AG04450 (cell line): ENCODE data around the gene KCNIP4. TPM values are rescaled to one million over a fixed set of nuclear protein-coding genes. Genes with fewer than 3 reads are reported as not detected.
A peak's percentile ranks its signal among the peaks of the same experiment; 100 is the strongest.

Experiments
- CTCF ChIA-PET: fragments of 300-600, 350-600 bp; formaldehyde crosslinking; extraction: SDS; loops from one replicate; lab custom pipeline; 2022; ENCODE audit warnings: antibody characterized with exemption, inconsistent platforms; lab: Charles Lee
- POLR2A ChIA-PET: fragments of 350-600 bp; formaldehyde crosslinking; extraction: SDS; loops from one replicate; lab custom pipeline; 2021; ENCODE audit warnings: antibody characterized with exemption, inconsistent platforms; lab: Yijun Ruan, JAX
- DNase-seq: peaks from one replicate; pipeline ENCODE4 v3.0.0-alpha.2; 2011; ENCODE audit warnings: low read depth, low spot score
- H3K27ac ChIP-seq: one replicate; pipeline ENCODE4 v1.5.1; 2012; ENCODE audit warnings: low read depth, low read length, control low read depth
- H3K27me3 ChIP-seq: one replicate; pipeline ENCODE4 v1.6.0; 2012; ENCODE audit warnings: low read length; ENCODE audit not compliant: control insufficient read depth, insufficient read depth
- H3K4me3 ChIP-seq: 2 replicates; pipeline ENCODE4 v1.5.1; 2011; ENCODE audit warnings: mild to moderate bottlenecking, low read depth, low read length, control low read depth
- H3K9me3 ChIP-seq: 2 replicates; pipeline ENCODE4 v1.5.1; 2012; ENCODE audit warnings: low read length; ENCODE audit not compliant: control insufficient read depth, insufficient read depth
- polyA plus RNA-seq: library from polyadenylated mRNA; depleted of rRNA; stranded (reverse); fragments of >200 nt; gene quantifications from 2 replicates; pipeline ENCODE4 v1.2.3, GENCODE V29; 2011
- TF ChIP-seq, protein P1 (sequence below): IDR thresholded peaks from 2 replicates; pipeline ENCODE4 v1.5.1; 2011; ENCODE audit warnings: low read depth, low read length, control low read depth, inconsistent platforms

The KCNIP4 gene
- polyA plus RNA-seq, 1 experiment = not detected

DNA sequence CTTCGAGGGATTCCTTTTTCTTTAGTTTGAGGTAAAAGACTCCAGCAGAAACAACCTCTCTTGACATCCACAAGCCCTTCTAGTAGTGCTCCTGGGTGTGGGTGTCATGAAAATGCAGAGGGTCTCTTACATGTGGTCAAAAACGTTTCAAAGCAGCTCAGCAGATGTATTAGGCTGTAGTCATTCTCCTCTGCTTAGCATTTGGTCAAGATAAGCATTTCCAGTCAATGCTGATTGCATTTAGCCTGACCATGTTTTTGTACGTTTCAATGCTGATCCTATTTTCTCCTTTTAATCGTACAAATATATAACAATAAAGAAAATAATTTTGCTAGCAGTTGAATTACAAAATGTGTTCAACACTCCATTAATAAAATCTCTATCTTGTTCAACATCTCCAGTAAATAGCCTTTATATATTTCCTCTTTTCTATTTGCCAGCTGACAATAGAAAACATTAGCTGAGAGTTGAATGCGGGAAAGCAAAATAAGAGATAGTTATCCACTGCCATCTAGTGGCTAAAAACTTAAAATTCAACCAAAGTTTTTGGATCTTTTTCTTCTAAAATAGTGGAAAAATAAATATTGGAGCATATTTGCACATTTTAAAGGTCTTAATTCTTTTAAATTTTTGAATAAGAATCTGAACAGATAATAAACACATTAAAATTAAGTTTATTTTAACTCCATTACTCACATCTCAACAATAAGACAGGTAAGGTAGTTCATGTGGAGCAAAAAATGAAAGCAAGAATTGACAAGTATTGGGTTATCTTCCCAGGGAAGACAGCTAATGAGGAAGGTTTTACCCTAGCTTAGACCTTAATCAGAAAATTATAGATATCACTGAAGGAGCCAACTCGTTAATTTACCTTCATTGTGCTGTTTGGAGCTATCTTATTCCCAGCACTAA is 1263.5 kb downstream of the KCNIP4 start:
- Histone ChIP-seq H3K27ac (no peak overlapping the region), H3K9me3 (no peaks in the 10 kb centered on the region), H3K27me3 (peaks cover 12% of the 10 kb centered on the region), H3K4me3 (no peak overlapping the region)
- TF ChIP-seq, protein P1, sequence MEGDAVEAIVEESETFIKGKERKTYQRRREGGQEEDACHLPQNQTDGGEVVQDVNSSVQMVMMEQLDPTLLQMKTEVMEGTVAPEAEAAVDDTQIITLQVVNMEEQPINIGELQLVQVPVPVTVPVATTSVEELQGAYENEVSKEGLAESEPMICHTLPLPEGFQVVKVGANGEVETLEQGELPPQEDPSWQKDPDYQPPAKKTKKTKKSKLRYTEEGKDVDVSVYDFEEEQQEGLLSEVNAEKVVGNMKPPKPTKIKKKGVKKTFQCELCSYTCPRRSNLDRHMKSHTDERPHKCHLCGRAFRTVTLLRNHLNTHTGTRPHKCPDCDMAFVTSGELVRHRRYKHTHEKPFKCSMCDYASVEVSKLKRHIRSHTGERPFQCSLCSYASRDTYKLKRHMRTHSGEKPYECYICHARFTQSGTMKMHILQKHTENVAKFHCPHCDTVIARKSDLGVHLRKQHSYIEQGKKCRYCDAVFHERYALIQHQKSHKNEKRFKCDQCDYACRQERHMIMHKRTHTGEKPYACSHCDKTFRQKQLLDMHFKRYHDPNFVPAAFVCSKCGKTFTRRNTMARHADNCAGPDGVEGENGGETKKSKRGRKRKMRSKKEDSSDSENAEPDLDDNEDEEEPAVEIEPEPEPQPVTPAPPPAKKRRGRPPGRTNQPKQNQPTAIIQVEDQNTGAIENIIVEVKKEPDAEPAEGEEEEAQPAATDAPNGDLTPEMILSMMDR = peak; percentile 61
- ChIA-PET CTCF (interaction anchor here (0.6 to 5.5 kb wide), 23 partner anchors 11 to 386 kb away, joined by 3 to 52 read pairs (median 4); no protein-coding TSS in a partner anchor), POLR2A (no interaction called here)
- DNase-seq = peak; percentile 3

DNA sequence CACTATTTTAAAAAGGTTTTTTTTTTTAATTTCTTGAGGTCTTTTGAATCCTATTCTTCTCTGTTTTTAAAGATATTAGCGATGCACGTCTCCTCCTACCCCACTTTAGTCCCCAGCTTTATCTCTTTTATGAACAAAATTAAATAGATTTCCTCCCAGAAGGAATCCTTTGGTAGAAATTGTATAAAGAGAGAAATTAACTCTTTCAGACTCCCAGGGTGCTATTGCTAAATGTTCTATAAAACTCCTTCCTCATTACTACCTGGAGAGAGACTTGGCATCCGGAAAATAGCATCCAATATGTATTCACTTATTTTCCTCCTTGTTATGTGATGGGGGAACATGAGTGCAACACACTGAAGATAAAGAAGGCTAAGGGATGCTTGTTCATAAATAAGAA is 1264.8 kb downstream of the KCNIP4 start:
- ChIA-PET CTCF (interaction anchor here (1.1 to 5.5 kb wide), 9 partner anchors 10 to 378 kb away, joined by 3 to 52 read pairs (median 17); no protein-coding TSS in a partner anchor), POLR2A (no interaction called here)
- Histone ChIP-seq H3K27ac (no peak overlapping the region), H3K4me3 (no peak overlapping the region), H3K9me3 (no peaks in the 10 kb centered on the region), H3K27me3 (peaks cover 12% of the 10 kb centered on the region)
- DNase-seq = no peak
- TF ChIP-seq, protein P1 = no peak

DNA sequence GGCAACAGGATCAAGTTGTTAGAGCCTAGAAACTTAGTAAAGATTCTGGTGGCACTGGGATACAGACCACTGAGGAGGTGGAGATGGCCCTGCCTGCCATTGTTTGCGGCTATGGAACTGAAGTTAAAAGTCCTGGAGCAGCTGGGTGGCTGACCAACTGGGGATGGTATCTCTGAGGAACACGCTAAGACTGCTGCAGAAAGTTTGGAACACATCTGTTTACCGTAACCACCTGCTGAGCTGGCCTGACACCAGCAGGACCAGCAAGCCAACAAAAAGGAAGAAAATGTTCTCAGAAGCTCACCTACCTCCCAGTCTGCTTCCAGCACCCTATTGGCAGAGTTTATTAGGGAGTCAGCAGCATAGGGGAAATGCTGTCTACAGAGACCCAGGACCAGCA is 1265.7 kb downstream of the KCNIP4 start:
- H3K4me3 ChIP-seq = no peak overlapping the region
- ChIA-PET CTCF (interaction anchor here (0.7 to 5.5 kb wide), 6 partner anchors 138 to 377 kb away, joined by 5 to 52 read pairs (median 18); no protein-coding TSS in a partner anchor), POLR2A (interaction anchor here (0.7 to 1.3 kb wide), 3 partner anchors 102 to 356 kb away, joined by 3 to 5 read pairs (median 3); no protein-coding TSS in a partner anchor)
- TF ChIP-seq, protein P1 = no peak
- H3K27me3 ChIP-seq = peaks cover 12% of the 10 kb centered on the region
- H3K9me3 ChIP-seq = no peaks in the 10 kb centered on the region
- no peak overlapping the region for H3K27ac ChIP-seq
- no peak for DNase-seq

DNA sequence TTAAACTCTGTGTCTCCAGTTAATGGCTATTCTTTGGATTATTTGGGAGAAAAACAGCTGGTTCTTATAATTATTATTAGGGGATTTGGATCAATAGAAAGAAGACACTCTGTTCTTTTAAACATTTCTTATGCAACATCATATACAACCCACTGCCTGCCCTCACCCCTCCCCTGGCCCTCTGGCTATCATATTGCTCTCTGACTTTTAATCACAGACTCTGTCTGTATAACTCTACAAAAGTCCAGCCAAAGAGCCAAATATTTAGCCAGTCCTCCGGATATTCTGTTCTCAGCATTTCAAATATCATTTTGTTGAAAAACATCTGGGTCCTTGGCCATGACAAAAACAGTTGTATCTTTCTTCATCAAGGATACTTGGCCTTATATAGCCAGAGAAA is 1267.3 kb downstream of the KCNIP4 start:
- Histone ChIP-seq H3K27me3 (peaks cover 17% of the 10 kb centered on the region), H3K9me3 (no peaks in the 10 kb centered on the region), H3K27ac (no peak overlapping the region), H3K4me3 (no peak overlapping the region)
- DNase-seq = no peak
- POLR2A ChIA-PET = no interaction called here
- TF ChIP-seq, protein P1 = no peak
- CTCF ChIA-PET = no interaction called here

DNA sequence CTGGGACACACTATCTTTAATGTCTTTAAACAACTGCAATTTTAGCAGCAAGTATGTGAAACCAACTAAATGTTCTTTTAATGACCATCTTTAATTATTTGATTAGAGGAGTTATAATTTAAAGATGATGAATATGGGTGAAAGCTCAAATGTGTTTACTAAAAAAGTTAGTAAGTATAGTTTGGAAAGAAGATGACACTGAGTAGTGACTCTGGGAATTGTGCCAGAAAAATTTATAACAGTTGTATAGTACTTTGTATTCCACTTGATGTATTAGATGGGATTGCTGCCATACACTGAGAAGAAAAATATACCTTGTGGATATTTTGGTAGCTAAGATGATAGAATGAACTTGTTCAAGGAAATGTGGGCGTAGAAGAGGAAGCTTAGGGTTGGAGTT is 1267.8 kb downstream of the KCNIP4 start:
- TF ChIP-seq, protein P1 = no peak
- ChIA-PET POLR2A (no interaction called here), CTCF (interaction anchor here (1.0 kb wide), 1 partner anchor 374 kb away, joined by 3 read pairs; no protein-coding TSS in a partner anchor)
- Histone ChIP-seq H3K4me3 (no peak overlapping the region), H3K9me3 (no peaks in the 10 kb centered on the region), H3K27me3 (peaks cover 17% of the 10 kb centered on the region), H3K27ac (no peak overlapping the region)
- DNase-seq = no peak
